Activated effector memory CD4-positive, alpha-beta T cell treated with anti-CD3 and anti-CD28 coated beads, Interleukin-2, amount 50 U/mL, for 16 hours (primary cell): ENCODE data around the gene ACTA2.

ENCODE experiments used
- DNase-seq: peaks from one replicate; pipeline ENCODE4 v3.0.0-alpha.2; 2020

Gene ACTA2

GRCh38 chr10:88916231-88916630, 36.3 kb downstream of the ACTA2 start:
- no peak for DNase-seq

- no peak for DNase-seq
Measured at GRCh38 chr10:88915781-88916180, 36.8 kb downstream of the ACTA2 start.

GRCh38 chr10:88913788-88914187, 38.8 kb downstream of the ACTA2 start:
- no peak for DNase-seq

GRCh38 chr10:88913127-88913526, 39.4 kb downstream of the ACTA2 start:
- no peak for DNase-seq

- no peak for DNase-seq
Measured at GRCh38 chr10:88911851-88912250, 40.7 kb downstream of the ACTA2 start.

GRCh38 chr10:88911116-88911515, 41.5 kb downstream of the ACTA2 start:
- DNase-seq: no peak

GRCh38 chr10:88908194-88908593, 44.4 kb downstream of the ACTA2 start:
- no peak for DNase-seq

- DNase-seq: no peak
Measured at GRCh38 chr10:88906921-88907320, 45.7 kb downstream of the ACTA2 start.

GRCh38 chr10:88903715-88904114, 48.9 kb downstream of the ACTA2 start:
- no peak for DNase-seq

- no peak for DNase-seq
Measured at GRCh38 chr10:88901984-88902789, 50.4 kb downstream of the ACTA2 start.

GRCh38 chr10:88901206-88901983, 51.2 kb downstream of the ACTA2 start:
- DNase-seq: no peak

- no peak for DNase-seq
Measured at GRCh38 chr10:88899886-88900285, 52.7 kb downstream of the ACTA2 start.

- DNase-seq: no peak
Measured at GRCh38 chr10:88898727-88899126, 53.8 kb downstream of the ACTA2 start.

- DNase-seq: peak; percentile 72
Measured at GRCh38 chr10:88896994-88897853, 55.3 kb downstream of the ACTA2 start.

GRCh38 chr10:88896372-88896993, 56.1 kb downstream of the ACTA2 start:
- no peak for DNase-seq

GRCh38 chr10:88895250-88895649, 57.3 kb downstream of the ACTA2 start:
- DNase-seq: no peak

- no peak for DNase-seq
Measured at GRCh38 chr10:88893611-88894010, 59.0 kb downstream of the ACTA2 start.

GRCh38 chr10:88892222-88892967, 60.2 kb downstream of the ACTA2 start:
- no peak for DNase-seq

GRCh38 chr10:88890681-88891381, 61.7 kb downstream of the ACTA2 start:
- DNase-seq: no peak

GRCh38 chr10:88889559-88890337, 62.8 kb downstream of the ACTA2 start:
- DNase-seq: no peak
